ENCODE measurements around the gene MEIOB.
"Not testable (repeated sequence)": the region's sequence is repeated elsewhere in the genome, so short reads cannot be mapped to it uniquely, and the experiment has no call there.

MEIOB gene

GRCh38 chr16:1877089-1877488 lies 5.1 kb upstream of the MEIOB start:
- DNase-seq, result no peak

- DNase-seq, result no peak
Observed at GRCh38 chr16:1876468-1876867, 4.5 kb upstream of the MEIOB start.

GRCh38 chr16:1876066-1876465 lies 4.1 kb upstream of the MEIOB start:
- not testable (repeated sequence) for DNase-seq

GRCh38 chr16:1874854-1875253 lies 2.9 kb upstream of the MEIOB start:
- no peak for DNase-seq

GRCh38 chr16:1870365-1871082 lies 1.4 kb downstream of the MEIOB start:
- DNase-seq, result no peak

- DNase-seq, result no peak
Observed at GRCh38 chr16:1865902-1866690, 5.9 kb downstream of the MEIOB start.

- DNase-seq, result no peak
Observed at GRCh38 chr16:1863681-1864460, 8.1 kb downstream of the MEIOB start.

GRCh38 chr16:1862394-1862793 lies 9.6 kb downstream of the MEIOB start:
- DNase-seq, result no peak

- DNase-seq, result no peak
Observed at GRCh38 chr16:1861730-1862129, 10.2 kb downstream of the MEIOB start.

- DNase-seq, result no peak
Observed at GRCh38 chr16:1859650-1860049, 12.3 kb downstream of the MEIOB start.

- no peak for DNase-seq
Observed at GRCh38 chr16:1858189-1858865, 13.6 kb downstream of the MEIOB start.

GRCh38 chr16:1857433-1858097 lies 14.4 kb downstream of the MEIOB start:
- no peak for DNase-seq

- DNase-seq, result no peak
Observed at GRCh38 chr16:1851793-1852192, 20.2 kb downstream of the MEIOB start.

- no peak for DNase-seq
Observed at GRCh38 chr16:1850981-1851380, 21.0 kb downstream of the MEIOB start.

GRCh38 chr16:1846416-1846815 lies 25.5 kb downstream of the MEIOB start:
- no peak for DNase-seq

GRCh38 chr16:1845985-1846384 lies 26.0 kb downstream of the MEIOB start:
- no peak for DNase-seq

GRCh38 chr16:1839554-1839953 lies 32.4 kb downstream of the MEIOB start:
- no peak for DNase-seq

GRCh38 chr16:1834096-1834495 lies 37.9 kb downstream of the MEIOB start:
- no peak for DNase-seq

- no peak for DNase-seq
Observed at GRCh38 chr16:1832838-1833454, 39.0 kb downstream of the MEIOB start.

- DNase-seq, result no peak
Observed at GRCh38 chr16:1831186-1832075, 40.5 kb downstream of the MEIOB start.

- no peak for DNase-seq
Observed at GRCh38 chr16:1830213-1830612, 41.8 kb downstream of the MEIOB start.
